Sigmoid colon (tissue), 7 donors: ENCODE data around the gene EIF4E. TPM values are rescaled to one million over a fixed set of nuclear protein-coding genes. Genes with fewer than 3 reads are reported as not detected.

Source experiments
- DNase-seq: peaks from one replicate; pipeline ENCODE4 v3.0.0-alpha.2; 2019
- H3K27ac ChIP-seq, 4 donors: fragments of 200-600 bp; sonication (generic); one replicate each; pipeline ENCODE4 v1.5.1; 2016 to 2019; ENCODE audit warnings: mild to moderate bottlenecking in 1 of 4
- H3K27me3 ChIP-seq, 3 donors: fragments of 200-600 bp; sonication (generic); one replicate each; pipeline ENCODE4 v1.5.1; 2019; ENCODE audit warnings: mild to moderate bottlenecking in 1 of 3
- H3K36me3 ChIP-seq, 4 donors: fragments of 200-600 bp; sonication (generic); one replicate each; pipeline ENCODE4 v1.5.1; 2016 to 2019
- H3K4me1 ChIP-seq, 4 donors: fragments of 200-600 bp; sonication (generic); one replicate each; pipeline ENCODE4 v1.5.1; 2017 to 2019
- H3K4me3 ChIP-seq, 4 donors: fragments of 200-600 bp; sonication (generic); one replicate each; pipeline ENCODE4 v1.5.1; 2017 to 2019; ENCODE audit warnings: mild to moderate bottlenecking in 2 of 4, moderate library complexity in 1 of 4
- H3K9me3 ChIP-seq, 4 donors: fragments of 200-600 bp in 3 of 4; sonication (generic) in 3 of 4; one replicate each; pipeline versions ENCODE4 v1.5.1 to v1.6.1; 2013 to 2019
- EP300 ChIP-seq, 4 donors: sonication (generic); formaldehyde crosslinking; IDR thresholded peaks; one replicate each; pipeline ENCODE4 v1.6.1; 2017; ENCODE audit warnings: antibody characterized with exemption in 4 of 4
- POLR2A ChIP-seq, 2 donors: fragments of 450-650 bp; IDR thresholded peaks; one replicate each; pipeline ENCODE4 v1.6.1; 2016; ENCODE audit warnings: antibody characterized with exemption in 2 of 2, mild to moderate bottlenecking in 2 of 2, moderate library complexity in 2 of 2
- POLR2AphosphoS5 ChIP-seq, 4 donors: sonication (generic); formaldehyde crosslinking; IDR thresholded peaks; one replicate each; pipeline ENCODE4 v1.6.1; 2017; ENCODE audit warnings: antibody characterized with exemption in 4 of 4
- WGBS, 2 donors: extraction: QIAGEN DNeasy Blood & Tissue Kit; methylation state at CpG; one replicate each; pipeline ENCODE4 v1.1.7; 2013; 5-methylcytosine and 5-hydroxymethylcytosine counted together
- intact Hi-C: fragments of 100-400 bp; cut with DNase I; formaldehyde crosslinking; loops from one replicate; pipeline ENCODE4 v1.15.1; 2023
- polyA plus RNA-seq, 3 donors: library from polyadenylated mRNA; stranded (reverse); fragments of 200-250 nt; gene quantifications; one replicate each; pipeline ENCODE4 v1.2.3, GENCODE V29; 2013
- total RNA-seq, 4 donors: library from RNA; depleted of rRNA; stranded (reverse); fragments of >200 nt; gene quantifications; one replicate each; pipeline ENCODE4 v1.1.0, GENCODE V29; 2016
- TF ChIP-seq, protein P1 (sequence below), 4 experiments: fragments of 450-650 bp in 3 of 4; fragments of 200-600 bp in 1 of 4; IDR thresholded peaks; one replicate each; pipeline ENCODE4 v1.5.1; 2016 to 2019; ENCODE audit warnings: antibody characterized with exemption in 4 of 4, mild to moderate bottlenecking in 3 of 4, moderate library complexity in 2 of 4
- donor health status: healthy with polysubstance abuse.
- donor health status: Bipolar disorder and iron deficiency.
- donor health status: healthy.

EIF4E gene
- total and polyA plus RNA-seq, 7 donors = 38.5 to 115 (median 74.5) TPM

DNA sequence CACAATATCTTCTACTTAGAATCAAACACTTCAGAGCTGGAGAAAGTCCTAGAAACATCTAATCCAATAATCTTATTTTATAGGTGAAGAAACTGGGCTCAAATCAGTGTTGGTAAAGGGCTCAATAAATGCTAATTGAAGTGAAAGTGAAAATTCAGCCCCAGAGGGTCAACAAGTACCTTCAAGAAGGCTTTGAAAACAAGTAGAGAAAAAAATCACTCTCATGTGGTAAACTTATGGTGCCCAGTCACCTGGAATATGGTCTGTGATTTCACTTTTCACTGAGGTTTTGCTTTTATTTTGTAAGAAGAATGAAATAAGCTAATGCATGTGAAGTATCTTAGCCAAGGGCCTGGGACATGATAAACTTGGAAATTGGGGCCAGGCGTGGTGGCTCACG, 29.1 kb upstream of the EIF4E start:
- H3K9me3 ChIP-seq = no peaks in the 10 kb centered on the region
- DNase-seq = no peak
- WGBS, 2 donors = 94 to 98% methylated on average over 2 of the region's 2 CpGs

DNA sequence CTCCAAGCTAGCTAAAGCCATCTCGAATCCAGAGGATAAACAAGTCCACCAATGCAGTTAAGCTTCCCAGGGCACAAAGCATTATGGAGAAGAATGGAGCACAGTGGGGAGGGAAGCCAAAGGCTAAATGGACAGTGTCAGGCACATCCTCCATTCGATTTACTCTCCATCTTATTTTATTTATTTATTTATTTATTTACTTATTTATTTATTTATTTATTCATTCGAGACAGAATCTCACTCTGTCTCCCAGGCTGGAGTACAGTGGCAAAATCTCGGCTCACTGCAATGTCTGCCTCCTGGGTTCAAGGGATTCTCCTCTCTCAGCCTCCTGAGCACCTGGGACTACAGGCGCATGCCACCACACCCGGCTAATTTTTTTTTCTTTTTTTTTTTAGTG, 26.3 kb upstream of the EIF4E start:
- WGBS, 2 donors = 92 to 93% methylated on average over 6 of the region's 6 CpGs
- Histone ChIP-seq H3K4me3 (no peak overlapping the region), H3K36me3 (no peaks in the 10 kb centered on the region), H3K27ac (no peak overlapping the region), H3K4me1 (no peaks in the 10 kb centered on the region), H3K27me3 (no peaks in the 10 kb centered on the region), H3K9me3 (no peaks in the 10 kb centered on the region)
- TF ChIP-seq, protein P1, sequence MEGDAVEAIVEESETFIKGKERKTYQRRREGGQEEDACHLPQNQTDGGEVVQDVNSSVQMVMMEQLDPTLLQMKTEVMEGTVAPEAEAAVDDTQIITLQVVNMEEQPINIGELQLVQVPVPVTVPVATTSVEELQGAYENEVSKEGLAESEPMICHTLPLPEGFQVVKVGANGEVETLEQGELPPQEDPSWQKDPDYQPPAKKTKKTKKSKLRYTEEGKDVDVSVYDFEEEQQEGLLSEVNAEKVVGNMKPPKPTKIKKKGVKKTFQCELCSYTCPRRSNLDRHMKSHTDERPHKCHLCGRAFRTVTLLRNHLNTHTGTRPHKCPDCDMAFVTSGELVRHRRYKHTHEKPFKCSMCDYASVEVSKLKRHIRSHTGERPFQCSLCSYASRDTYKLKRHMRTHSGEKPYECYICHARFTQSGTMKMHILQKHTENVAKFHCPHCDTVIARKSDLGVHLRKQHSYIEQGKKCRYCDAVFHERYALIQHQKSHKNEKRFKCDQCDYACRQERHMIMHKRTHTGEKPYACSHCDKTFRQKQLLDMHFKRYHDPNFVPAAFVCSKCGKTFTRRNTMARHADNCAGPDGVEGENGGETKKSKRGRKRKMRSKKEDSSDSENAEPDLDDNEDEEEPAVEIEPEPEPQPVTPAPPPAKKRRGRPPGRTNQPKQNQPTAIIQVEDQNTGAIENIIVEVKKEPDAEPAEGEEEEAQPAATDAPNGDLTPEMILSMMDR (IDR thresholded peaks at IDR 0.05) = no peak
- no peak for TF ChIP-seq EP300 (IDR thresholded peaks at IDR 0.05)
- no peak for TF ChIP-seq POLR2AphosphoS5 (IDR thresholded peaks at IDR 0.05)
- TF ChIP-seq POLR2A (IDR thresholded peaks at IDR 0.05) = no peak
- no peak for DNase-seq
- intact Hi-C loops = no loop called here

More for the DNA sequence above, 29.1 kb upstream of the EIF4E start:
- Histone ChIP-seq H3K36me3 (no peaks in the 10 kb centered on the region), H3K4me3 (no peak overlapping the region), H3K27ac (no peak overlapping the region), H3K27me3 (no peaks in the 10 kb centered on the region), H3K4me1 (no peaks in the 10 kb centered on the region)
- intact Hi-C loops = no loop called here
- TF ChIP-seq POLR2AphosphoS5 (IDR thresholded peaks at IDR 0.05) (no peak), EP300 (IDR thresholded peaks at IDR 0.05) (no peak), POLR2A (IDR thresholded peaks at IDR 0.05) (no peak)
- TF ChIP-seq, protein P1 (IDR thresholded peaks at IDR 0.05) = no peak

DNA sequence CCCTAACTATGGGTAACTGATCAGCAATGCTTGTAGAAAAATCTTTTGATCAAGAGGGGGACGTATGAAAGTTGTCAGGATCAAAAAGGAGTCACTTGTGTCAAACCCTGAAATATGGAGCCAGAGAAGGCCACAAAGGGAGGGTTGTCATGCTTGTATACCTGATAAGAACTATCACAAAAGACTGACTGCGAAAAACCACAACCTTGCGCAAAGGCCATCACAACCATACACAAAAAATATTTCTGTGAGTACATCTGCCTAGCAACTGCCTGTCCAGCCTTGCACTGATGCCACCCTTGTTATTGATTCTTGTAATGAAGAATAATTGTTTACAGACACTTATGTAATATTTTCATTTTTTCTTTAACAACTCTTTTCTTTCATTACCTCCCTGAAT, 22.8 kb upstream of the EIF4E start:
- 92 to 94% methylated on average over 3 of the region's 3 CpGs for WGBS, 2 donors
- no peak for DNase-seq
- TF ChIP-seq EP300 (IDR thresholded peaks at IDR 0.05) = no peak
- TF ChIP-seq, protein P1 (IDR thresholded peaks at IDR 0.05) = no peak
- TF ChIP-seq POLR2AphosphoS5 (IDR thresholded peaks at IDR 0.05) = no peak
- TF ChIP-seq POLR2A (IDR thresholded peaks at IDR 0.05) = no peak
- Histone ChIP-seq H3K4me1 (no peaks in the 10 kb centered on the region), H3K27me3 (no peaks in the 10 kb centered on the region), H3K4me3 (no peak overlapping the region), H3K36me3 (no peaks in the 10 kb centered on the region), H3K27ac (no peak overlapping the region), H3K9me3 (no peaks in the 10 kb centered on the region)
- intact Hi-C loops = no loop called here

DNA sequence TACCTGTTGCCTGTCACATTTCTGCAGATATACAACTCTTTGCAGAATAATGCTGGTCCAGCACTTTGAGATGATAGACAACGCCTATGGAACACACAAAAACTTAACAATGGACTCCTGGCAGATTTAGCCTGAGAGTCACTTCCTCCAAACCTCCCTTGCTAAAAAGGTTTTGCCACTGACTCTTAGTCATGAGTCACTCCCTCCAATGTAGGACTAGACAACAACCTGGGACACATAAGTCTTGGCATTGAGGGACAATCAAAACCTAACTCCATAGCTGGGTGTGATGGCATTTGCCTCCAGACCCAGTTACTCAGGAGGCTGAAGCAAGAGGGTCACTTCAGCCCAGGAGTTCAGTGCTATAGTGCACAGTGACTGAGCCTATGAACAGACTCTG, 22.0 kb upstream of the EIF4E start:
- H3K27ac ChIP-seq = no peak overlapping the region
- WGBS, 2 donors = 92% methylated on average over 1 of the region's 1 CpG
- intact Hi-C loops = no loop called here
- H3K27me3 ChIP-seq = no peaks in the 10 kb centered on the region
- DNase-seq = no peak
- H3K9me3 ChIP-seq = no peaks in the 10 kb centered on the region
- TF ChIP-seq EP300 (IDR thresholded peaks at IDR 0.05) (no peak), POLR2AphosphoS5 (IDR thresholded peaks at IDR 0.05) (no peak), POLR2A (IDR thresholded peaks at IDR 0.05) (no peak)
- TF ChIP-seq, protein P1 (IDR thresholded peaks at IDR 0.05) = no peak
- H3K4me1 ChIP-seq = no peaks in the 10 kb centered on the region
- H3K4me3 ChIP-seq = no peak overlapping the region
- H3K36me3 ChIP-seq = no peaks in the 10 kb centered on the region

DNA sequence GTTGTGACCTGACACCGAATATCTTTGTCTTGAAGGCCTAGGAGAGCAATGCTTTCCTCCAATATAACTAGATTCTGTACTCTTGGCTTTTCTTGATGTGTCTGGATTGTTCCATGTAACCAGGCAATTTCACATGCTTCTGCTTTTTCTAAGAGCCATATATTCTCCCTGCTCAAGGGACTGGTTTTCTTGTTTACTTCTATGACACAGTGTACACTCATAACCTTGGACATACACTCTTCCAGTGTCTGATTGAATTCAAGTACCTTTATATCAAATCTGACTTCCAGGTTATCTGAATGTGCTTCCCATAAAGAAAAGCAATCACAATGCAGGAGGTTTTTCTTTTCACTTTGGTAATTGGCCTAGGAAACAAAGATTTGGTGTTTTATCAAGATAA, 17.4 kb upstream of the EIF4E start:
- no peaks in the 10 kb centered on the region for H3K27me3 ChIP-seq
- DNase-seq = no peak
- TF ChIP-seq, protein P1 (IDR thresholded peaks at IDR 0.05) = no peak
- TF ChIP-seq EP300 (IDR thresholded peaks at IDR 0.05) (no peak), POLR2A (IDR thresholded peaks at IDR 0.05) (no peak), POLR2AphosphoS5 (IDR thresholded peaks at IDR 0.05) (no peak)
- no peak overlapping the region for H3K4me3 ChIP-seq
- no peaks in the 10 kb centered on the region for H3K9me3 ChIP-seq
- no peaks in the 10 kb centered on the region for H3K36me3 ChIP-seq
- WGBS, 2 donors = 83 to 84% methylated on average over 1 of the region's 1 CpG
- no peak overlapping the region for H3K27ac ChIP-seq
- intact Hi-C loops = no loop called here
- H3K4me1 ChIP-seq = no peaks in the 10 kb centered on the region
